ENCODE data around the gene WDR26.

Gene WDR26

DNA sequence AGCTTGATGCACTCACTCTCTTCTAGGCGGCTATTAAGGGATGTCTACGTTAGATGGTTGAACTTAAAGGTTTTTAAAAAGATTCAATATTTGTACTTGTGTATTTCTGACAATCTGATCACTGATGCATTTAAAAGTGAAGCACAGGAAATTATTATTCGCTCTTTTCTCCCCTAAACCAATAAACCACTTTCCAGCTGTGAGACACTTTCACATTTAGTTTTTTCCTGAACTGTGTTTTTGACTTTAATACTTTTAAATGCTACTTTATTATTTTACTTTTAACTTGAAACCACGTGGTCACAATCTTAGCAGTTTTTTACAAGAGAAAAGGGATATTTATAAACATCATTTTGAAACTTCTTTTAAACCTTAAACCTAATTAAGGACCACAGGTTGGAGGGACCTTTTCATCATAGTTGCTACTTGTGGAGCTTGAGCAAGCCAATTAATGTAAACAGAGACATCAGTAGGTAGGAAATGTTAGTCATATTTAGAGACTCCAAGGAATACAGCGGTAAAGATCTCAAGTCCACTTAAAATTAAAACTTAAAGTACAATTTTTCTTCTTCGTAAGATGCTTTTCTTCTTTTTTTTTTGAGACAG, 9.2 kb downstream of the WDR26 start:
- peaks cover 20 to 99% of the 10 kb centered on the region in 2 donors for H3K36me3 ChIP-seq (replicated peaks in 1 of 2; ENCODE audit: control insufficient read depth in 2 of 2, insufficient read depth in 2 of 2, low read length in 2 of 2)
- WGBS, 2 donors (ENCODE audit: extremely low coverage in 2 of 2, insufficient read length in 2 of 2, insufficient replicate concordance in 1 of 2), result no CpG with 5 or more reads among the region's 6 CpGs
- no peak overlapping the region for H2AK5ac ChIP-seq (ENCODE audit: low read depth, low read length)

GRCh38 chr1:224420106-224420505, 14.5 kb downstream of the WDR26 start:
- H2BK120ac ChIP-seq (ENCODE audit: low read depth, low read length), result no peak overlapping the region
- H2AK5ac ChIP-seq (ENCODE audit: low read depth, low read length), result no peak overlapping the region
- H3K9ac ChIP-seq (ENCODE audit: low read depth, low read length, poor library complexity), result no peak overlapping the region
- DNase-seq (ENCODE audit: low spot score), result no peak
- peaks cover 29 to 97% of the 10 kb centered on the region in 2 donors for H3K36me3 ChIP-seq (replicated peaks in 1 of 2; ENCODE audit: control insufficient read depth in 2 of 2, insufficient read depth in 2 of 2, low read length in 2 of 2)
- no peaks in the 10 kb centered on the region for H3K79me1 ChIP-seq (ENCODE audit: low read depth, low read length)
- no peaks in the 10 kb centered on the region for H3K9me3 ChIP-seq (replicated peaks in 1 of 2; ENCODE audit: control insufficient read depth in 2 of 2, insufficient read depth in 1 of 2, low read depth in 1 of 2, low read length in 2 of 2)
- no peak overlapping the region for H3K4ac ChIP-seq (ENCODE audit: low read length)
- H2BK15ac ChIP-seq (ENCODE audit: low read length), result no peak overlapping the region
- no peak overlapping the region for H2BK12ac ChIP-seq (ENCODE audit: low read length)
- no peaks in the 10 kb centered on the region for H3K27me3 ChIP-seq (ENCODE audit: control insufficient read depth in 3 of 3, insufficient read depth in 3 of 3, low read depth in 1 of 3, low read length in 3 of 3)
- H3K4me1 ChIP-seq (ENCODE audit: control insufficient read depth in 2 of 2, insufficient read depth in 1 of 2, low read depth in 1 of 2, low read length in 2 of 2), result no peaks in the 10 kb centered on the region
- H4K8ac ChIP-seq (ENCODE audit: low read depth, low read length), result no peak overlapping the region
- H3K27ac ChIP-seq (replicated peaks; ENCODE audit: low read length), result no peak overlapping the region
- H3K14ac ChIP-seq (ENCODE audit: low read length), result no peak overlapping the region
- no peak overlapping the region for H3K4me2 ChIP-seq (ENCODE audit: insufficient read depth, low read length, poor library complexity, severe bottlenecking)
- H3K4me3 ChIP-seq (ENCODE audit: low read length in 2 of 2), result no peak overlapping the region
- H4K91ac ChIP-seq (ENCODE audit: low read depth, low read length, poor library complexity), result no peak overlapping the region
- no peak overlapping the region for H2AFZ ChIP-seq (ENCODE audit: low read length)
- no peak overlapping the region for H2BK5ac ChIP-seq (ENCODE audit: low read length)
- no peak overlapping the region for H3K23ac ChIP-seq (ENCODE audit: low read depth, low read length, poor library complexity)
- no peak overlapping the region for H3K18ac ChIP-seq (ENCODE audit: low read length)

More for the DNA sequence above, 9.2 kb downstream of the WDR26 start:
- H3K4me1 ChIP-seq (ENCODE audit: control insufficient read depth in 2 of 2, insufficient read depth in 1 of 2, low read depth in 1 of 2, low read length in 2 of 2), result peaks cover 0 to 2% of the 10 kb centered on the region in 2 donors
- no peak for DNase-seq (ENCODE audit: low spot score)
- no peaks in the 10 kb centered on the region for H3K79me1 ChIP-seq (ENCODE audit: low read depth, low read length)
- H3K27me3 ChIP-seq (ENCODE audit: control insufficient read depth in 3 of 3, insufficient read depth in 3 of 3, low read depth in 1 of 3, low read length in 3 of 3), result no peaks in the 10 kb centered on the region
- no peaks in the 10 kb centered on the region for H3K9me3 ChIP-seq (replicated peaks in 1 of 2; ENCODE audit: control insufficient read depth in 2 of 2, insufficient read depth in 1 of 2, low read depth in 1 of 2, low read length in 2 of 2)
- H3K14ac ChIP-seq (ENCODE audit: low read length), result no peak overlapping the region
- H3K4ac ChIP-seq (ENCODE audit: low read length), result no peak overlapping the region
- no peak overlapping the region for H3K27ac ChIP-seq (replicated peaks; ENCODE audit: low read length)
- no peak overlapping the region for H2BK12ac ChIP-seq (ENCODE audit: low read length)
- H4K8ac ChIP-seq (ENCODE audit: low read depth, low read length), result no peak overlapping the region
- H2BK5ac ChIP-seq (ENCODE audit: low read length), result no peak overlapping the region
- no peak overlapping the region for H3K23ac ChIP-seq (ENCODE audit: low read depth, low read length, poor library complexity)
- H3K4me2 ChIP-seq (ENCODE audit: insufficient read depth, low read length, poor library complexity, severe bottlenecking), result no peak overlapping the region
- H2BK120ac ChIP-seq (ENCODE audit: low read depth, low read length), result no peak overlapping the region
- no peak overlapping the region for H2BK15ac ChIP-seq (ENCODE audit: low read length)
- H2AFZ ChIP-seq (ENCODE audit: low read length), result no peak overlapping the region
- no peak overlapping the region for H3K9ac ChIP-seq (ENCODE audit: low read depth, low read length, poor library complexity)
- H3K18ac ChIP-seq (ENCODE audit: low read length), result no peak overlapping the region
- no peak overlapping the region for H3K4me3 ChIP-seq (ENCODE audit: low read length in 2 of 2)
- H4K91ac ChIP-seq (ENCODE audit: low read depth, low read length, poor library complexity), result no peak overlapping the region

DNA sequence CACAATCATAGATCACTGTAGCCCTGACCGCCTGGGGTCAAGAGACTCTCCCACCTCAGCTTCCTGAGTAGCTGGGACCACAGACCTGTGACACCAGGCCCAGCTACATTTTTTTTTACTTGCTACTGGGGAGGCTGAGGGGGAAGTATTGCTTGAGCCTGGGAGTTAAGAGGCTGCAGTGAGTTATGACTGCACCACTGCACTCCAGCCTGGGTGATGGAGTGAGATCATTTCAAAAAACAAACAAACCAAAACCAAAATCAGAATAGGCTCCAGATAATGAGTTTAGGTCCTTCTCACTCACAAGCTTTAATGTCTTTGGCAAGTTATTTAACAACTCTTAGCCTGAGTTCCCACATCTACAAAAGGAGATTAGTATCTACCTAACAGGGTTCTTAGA, 22.8 kb downstream of the WDR26 start:
- Histone ChIP-seq H4K91ac (ENCODE audit: low read depth, low read length, poor library complexity) (no peak overlapping the region), H3K4me1 (ENCODE audit: control insufficient read depth in 2 of 2, insufficient read depth in 1 of 2, low read depth in 1 of 2, low read length in 2 of 2) (no peaks in the 10 kb centered on the region), H3K36me3 (replicated peaks in 1 of 2; ENCODE audit: control insufficient read depth in 2 of 2, insufficient read depth in 2 of 2, low read length in 2 of 2) (peaks cover 16 to 91% of the 10 kb centered on the region in 2 donors), H2BK12ac (ENCODE audit: low read length) (no peak overlapping the region), H2AK5ac (ENCODE audit: low read depth, low read length) (no peak overlapping the region), H4K8ac (ENCODE audit: low read depth, low read length) (no peak overlapping the region), H3K18ac (ENCODE audit: low read length) (no peak overlapping the region), H2BK120ac (ENCODE audit: low read depth, low read length) (no peak overlapping the region), H2BK5ac (ENCODE audit: low read length) (no peak overlapping the region), H3K4ac (ENCODE audit: low read length) (no peak overlapping the region), H3K23ac (ENCODE audit: low read depth, low read length, poor library complexity) (no peak overlapping the region), H3K27me3 (ENCODE audit: control insufficient read depth in 3 of 3, insufficient read depth in 3 of 3, low read depth in 1 of 3, low read length in 3 of 3) (no peaks in the 10 kb centered on the region), H3K4me3 (ENCODE audit: low read length in 2 of 2) (no peak overlapping the region), H3K4me2 (ENCODE audit: insufficient read depth, low read length, poor library complexity, severe bottlenecking) (no peak overlapping the region), H3K9me3 (replicated peaks in 1 of 2; ENCODE audit: control insufficient read depth in 2 of 2, insufficient read depth in 1 of 2, low read depth in 1 of 2, low read length in 2 of 2) (no peaks in the 10 kb centered on the region), H3K14ac (ENCODE audit: low read length) (no peak overlapping the region), H2AFZ (ENCODE audit: low read length) (no peak overlapping the region), H2BK15ac (ENCODE audit: low read length) (no peak overlapping the region), H3K9ac (ENCODE audit: low read depth, low read length, poor library complexity) (no peak overlapping the region), H3K79me1 (ENCODE audit: low read depth, low read length) (peaks cover 2% of the 10 kb centered on the region), H3K27ac (replicated peaks; ENCODE audit: low read length) (no peak overlapping the region)
- no CpG with 5 or more reads among the region's 1 CpG for WGBS, 2 donors (ENCODE audit: extremely low coverage in 2 of 2, insufficient read length in 2 of 2, insufficient replicate concordance in 1 of 2)
- no peak for DNase-seq (ENCODE audit: low spot score)

DNA sequence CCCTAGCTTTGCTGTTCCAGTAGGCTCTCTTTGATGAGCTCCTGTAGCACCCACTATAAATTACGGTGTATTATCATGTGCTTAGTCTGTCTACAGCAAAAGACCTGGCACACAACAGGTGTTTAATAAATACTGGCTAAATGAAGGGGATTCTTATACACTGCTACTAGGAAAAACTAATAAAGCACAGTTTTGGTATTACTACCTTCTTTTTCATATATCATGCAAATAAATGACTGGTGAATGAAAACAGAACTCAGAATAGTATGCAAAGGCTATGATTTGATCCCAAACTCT, 26.4 kb downstream of the WDR26 start:
- Histone ChIP-seq H3K9me3 (replicated peaks in 1 of 2; ENCODE audit: control insufficient read depth in 2 of 2, insufficient read depth in 1 of 2, low read depth in 1 of 2, low read length in 2 of 2) (no peaks in the 10 kb centered on the region), H4K91ac (ENCODE audit: low read depth, low read length, poor library complexity) (no peak overlapping the region), H3K79me1 (ENCODE audit: low read depth, low read length) (no peaks in the 10 kb centered on the region), H3K18ac (ENCODE audit: low read length) (no peak overlapping the region), H2BK120ac (ENCODE audit: low read depth, low read length) (no peak overlapping the region), H2BK5ac (ENCODE audit: low read length) (no peak overlapping the region), H4K8ac (ENCODE audit: low read depth, low read length) (no peak overlapping the region), H2AFZ (ENCODE audit: low read length) (no peak overlapping the region), H3K9ac (ENCODE audit: low read depth, low read length, poor library complexity) (no peak overlapping the region), H3K4me2 (ENCODE audit: insufficient read depth, low read length, poor library complexity, severe bottlenecking) (no peak overlapping the region), H2AK5ac (ENCODE audit: low read depth, low read length) (no peak overlapping the region), H3K4ac (ENCODE audit: low read length) (no peak overlapping the region), H3K4me3 (ENCODE audit: low read length in 2 of 2) (no peak overlapping the region), H3K27ac (replicated peaks; ENCODE audit: low read length) (no peak overlapping the region), H3K36me3 (replicated peaks in 1 of 2; ENCODE audit: control insufficient read depth in 2 of 2, insufficient read depth in 2 of 2, low read length in 2 of 2) (peaks cover 17 to 97% of the 10 kb centered on the region in 2 donors), H3K23ac (ENCODE audit: low read depth, low read length, poor library complexity) (no peak overlapping the region), H3K27me3 (ENCODE audit: control insufficient read depth in 3 of 3, insufficient read depth in 3 of 3, low read depth in 1 of 3, low read length in 3 of 3) (no peaks in the 10 kb centered on the region), H2BK12ac (ENCODE audit: low read length) (no peak overlapping the region), H3K4me1 (ENCODE audit: control insufficient read depth in 2 of 2, insufficient read depth in 1 of 2, low read depth in 1 of 2, low read length in 2 of 2) (no peaks in the 10 kb centered on the region), H3K14ac (ENCODE audit: low read length) (no peak overlapping the region), H2BK15ac (ENCODE audit: low read length) (no peak overlapping the region)
- DNase-seq (ENCODE audit: low spot score), result no peak
- no CpG with 5 or more reads among the region's 1 CpG for WGBS, 2 donors (ENCODE audit: extremely low coverage in 2 of 2, insufficient read length in 2 of 2, insufficient replicate concordance in 1 of 2)

Measured in neuronal stem cell (in vitro differentiated cells).